ENCODE measurements around the gene GAS2L1.

DNA sequence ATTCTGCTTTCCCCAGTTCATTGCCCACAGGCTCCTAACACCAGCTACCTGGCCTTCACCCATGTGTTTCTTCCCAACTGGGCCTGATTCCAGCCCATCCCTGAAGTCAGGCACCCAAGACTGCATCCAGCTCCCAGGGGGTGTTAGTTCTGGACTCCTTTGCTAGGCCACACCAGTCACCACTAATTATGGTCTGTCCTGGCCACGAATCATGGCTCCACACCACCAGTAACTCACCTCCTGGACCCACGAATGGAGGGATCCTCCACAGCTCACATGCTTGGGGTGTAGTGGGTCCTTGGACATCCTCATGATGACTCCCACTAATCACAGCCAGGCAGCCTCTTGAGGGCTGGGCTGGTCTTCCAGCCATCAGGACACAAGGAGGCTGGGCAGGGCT, 12.6 kb downstream of the GAS2L1 start:
- TF ChIP-seq EZH2phosphoT487 (IDR thresholded peaks at IDR 0.05; ENCODE audit: borderline replicate concordance) (no peak), POLR2A (IDR thresholded peaks at IDR 0.05; ENCODE audit: borderline replicate concordance, extremely low read depth, insufficient read depth, insufficient read length) (no peak), FOSL1 (IDR thresholded peaks at IDR 0.05; ENCODE audit: low read depth) (no peak), TCF7L2 (IDR thresholded peaks at IDR 0.05; ENCODE audit: borderline replicate concordance, extremely low read depth, insufficient read depth, insufficient read length) (no peak), YY1 (IDR thresholded peaks at IDR 0.05; ENCODE audit: extremely low read depth, insufficient replicate concordance, low read depth, low read length) (no peak)
- TF ChIP-seq, protein P1, sequence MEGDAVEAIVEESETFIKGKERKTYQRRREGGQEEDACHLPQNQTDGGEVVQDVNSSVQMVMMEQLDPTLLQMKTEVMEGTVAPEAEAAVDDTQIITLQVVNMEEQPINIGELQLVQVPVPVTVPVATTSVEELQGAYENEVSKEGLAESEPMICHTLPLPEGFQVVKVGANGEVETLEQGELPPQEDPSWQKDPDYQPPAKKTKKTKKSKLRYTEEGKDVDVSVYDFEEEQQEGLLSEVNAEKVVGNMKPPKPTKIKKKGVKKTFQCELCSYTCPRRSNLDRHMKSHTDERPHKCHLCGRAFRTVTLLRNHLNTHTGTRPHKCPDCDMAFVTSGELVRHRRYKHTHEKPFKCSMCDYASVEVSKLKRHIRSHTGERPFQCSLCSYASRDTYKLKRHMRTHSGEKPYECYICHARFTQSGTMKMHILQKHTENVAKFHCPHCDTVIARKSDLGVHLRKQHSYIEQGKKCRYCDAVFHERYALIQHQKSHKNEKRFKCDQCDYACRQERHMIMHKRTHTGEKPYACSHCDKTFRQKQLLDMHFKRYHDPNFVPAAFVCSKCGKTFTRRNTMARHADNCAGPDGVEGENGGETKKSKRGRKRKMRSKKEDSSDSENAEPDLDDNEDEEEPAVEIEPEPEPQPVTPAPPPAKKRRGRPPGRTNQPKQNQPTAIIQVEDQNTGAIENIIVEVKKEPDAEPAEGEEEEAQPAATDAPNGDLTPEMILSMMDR (IDR thresholded peaks at IDR 0.05 in 2 of 3, conservative IDR thresholded peaks at IDR 0.05 in 1 of 3; ENCODE audit: borderline replicate concordance in 1 of 3, insufficient read depth in 1 of 3, low read depth in 2 of 3, low read length in 2 of 3) = no peak
- TF ChIP-seq, protein P2, sequence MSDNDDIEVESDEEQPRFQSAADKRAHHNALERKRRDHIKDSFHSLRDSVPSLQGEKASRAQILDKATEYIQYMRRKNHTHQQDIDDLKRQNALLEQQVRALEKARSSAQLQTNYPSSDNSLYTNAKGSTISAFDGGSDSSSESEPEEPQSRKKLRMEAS (IDR thresholded peaks at IDR 0.05) = no peak
